Suppressor macrophage (primary cell): ENCODE measurements around the gene ANXA9.
A peak's percentile ranks its signal among the peaks of the same experiment; 100 is the strongest.

Source experiments
- DNase-seq, 4 experiments: peaks; one replicate each; pipeline ENCODE4 v3.0.0-alpha.2; 2020 to 2022

Gene ANXA9

GRCh38 chr1:151005729-151006319 is 23.7 kb downstream of the ANXA9 start:
- no peak for DNase-seq

GRCh38 chr1:151006327-151007052 is 24.4 kb downstream of the ANXA9 start, which contains the start of gene MINDY1:
TSS of gene MINDY1 (minus strand) at chr1:151006902. CDS start at chr1:151002617, 4,285 bp downstream.
- DNase-seq = peak; percentile 72 to 84 (median 83)

- DNase-seq = no peak
Observed at GRCh38 chr1:151007853-151008243, 25.8 kb downstream of the ANXA9 start.

GRCh38 chr1:151008244-151009205 is 26.4 kb downstream of the ANXA9 start, which contains the start of gene PRUNE1:
TSS of gene PRUNE1 (plus strand) at chr1:151008449. CDS start at chr1:151008633, 184 bp downstream.
- DNase-seq = peak; percentile 99 to 100 (median 100)

- DNase-seq = no peak
Observed at GRCh38 chr1:151009206-151009587, 27.1 kb downstream of the ANXA9 start.

- no peak for DNase-seq
Observed at GRCh38 chr1:151009674-151010345, 27.7 kb downstream of the ANXA9 start.

GRCh38 chr1:151010346-151010726 is 28.2 kb downstream of the ANXA9 start:
- no peak for DNase-seq

GRCh38 chr1:151011154-151011850 is 29.2 kb downstream of the ANXA9 start:
- DNase-seq = peak in 2 of 4 experiments; percentile 23 to 33

- no peak for DNase-seq
Observed at GRCh38 chr1:151012684-151013471, 30.8 kb downstream of the ANXA9 start.

GRCh38 chr1:151013518-151013917 is 31.4 kb downstream of the ANXA9 start:
- no peak for DNase-seq

- peak; percentile 83 to 92 (median 86) for DNase-seq
Observed at GRCh38 chr1:151024540-151025146, 42.6 kb downstream of the ANXA9 start.

- no peak for DNase-seq
Observed at GRCh38 chr1:151026460-151026859, 44.4 kb downstream of the ANXA9 start.

- no peak for DNase-seq
Observed at GRCh38 chr1:151032164-151032563, 50.1 kb downstream of the ANXA9 start.

- DNase-seq = no peak
Observed at GRCh38 chr1:151035167-151035566, 53.1 kb downstream of the ANXA9 start.

- no peak for DNase-seq
Observed at GRCh38 chr1:151036356-151036755, 54.3 kb downstream of the ANXA9 start, which contains the start of gene BNIPL. TSS of gene BNIPL (plus strand) at chr1:151036586. CDS start at chr1:151036726, 140 bp downstream.

- DNase-seq = no peak
Observed at GRCh38 chr1:151037032-151037431, 54.9 kb downstream of the ANXA9 start.

GRCh38 chr1:151039521-151039920 is 57.4 kb downstream of the ANXA9 start:
- DNase-seq = no peak

- no peak for DNase-seq
Observed at GRCh38 chr1:151043163-151043562, 61.1 kb downstream of the ANXA9 start.
